ENCODE data around the gene FSTL4. TPM values are rescaled to one million over a fixed set of nuclear protein-coding genes. Genes with fewer than 3 reads are reported as not detected.

FSTL4 gene
- total RNA-seq, 1 experiment from 2014 or later, result 14.3 TPM

DNA sequence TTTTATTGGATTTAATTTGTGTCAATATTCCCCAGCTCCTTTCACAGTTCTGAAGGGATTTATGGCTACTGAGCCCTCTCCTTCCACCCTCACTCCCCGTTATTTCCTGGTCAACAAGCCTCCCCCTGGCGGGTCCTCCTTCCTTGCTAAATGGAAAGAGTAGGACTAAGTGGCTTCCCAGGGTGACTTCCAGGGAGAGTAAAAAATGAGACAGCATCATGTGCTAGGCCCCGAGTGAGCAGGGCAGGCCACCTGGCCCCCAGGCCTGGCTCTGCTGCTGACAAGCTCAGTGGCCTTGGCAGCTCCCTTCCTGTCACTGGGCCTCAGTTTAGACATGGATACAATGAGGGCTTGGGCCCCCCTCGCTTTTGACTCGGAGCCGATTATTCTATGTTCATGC lies 359.3 kb downstream of the FSTL4 start:
- DNase-seq (ENCODE audit: extremely low read depth, low read depth), result no peak

DNA sequence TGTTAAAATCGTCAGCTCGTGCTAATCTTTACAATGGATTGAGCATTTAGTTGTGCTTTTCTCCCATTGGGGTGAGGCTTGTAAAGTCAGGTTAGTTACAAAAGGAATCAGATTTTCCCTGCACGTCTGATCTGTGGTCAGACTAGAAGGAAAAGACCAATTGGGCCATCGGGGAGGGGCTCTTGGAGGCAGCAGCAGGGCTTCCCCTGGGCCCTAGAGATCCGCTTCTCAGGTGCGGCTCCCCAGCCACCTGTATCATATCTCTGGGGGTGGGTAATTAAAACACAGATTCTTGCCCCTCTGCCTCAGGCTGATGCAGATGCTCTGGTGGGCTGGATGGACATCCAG lies 360.2 kb downstream of the FSTL4 start:
- DNase-seq (ENCODE audit: extremely low read depth, low read depth), result no peak

DNA sequence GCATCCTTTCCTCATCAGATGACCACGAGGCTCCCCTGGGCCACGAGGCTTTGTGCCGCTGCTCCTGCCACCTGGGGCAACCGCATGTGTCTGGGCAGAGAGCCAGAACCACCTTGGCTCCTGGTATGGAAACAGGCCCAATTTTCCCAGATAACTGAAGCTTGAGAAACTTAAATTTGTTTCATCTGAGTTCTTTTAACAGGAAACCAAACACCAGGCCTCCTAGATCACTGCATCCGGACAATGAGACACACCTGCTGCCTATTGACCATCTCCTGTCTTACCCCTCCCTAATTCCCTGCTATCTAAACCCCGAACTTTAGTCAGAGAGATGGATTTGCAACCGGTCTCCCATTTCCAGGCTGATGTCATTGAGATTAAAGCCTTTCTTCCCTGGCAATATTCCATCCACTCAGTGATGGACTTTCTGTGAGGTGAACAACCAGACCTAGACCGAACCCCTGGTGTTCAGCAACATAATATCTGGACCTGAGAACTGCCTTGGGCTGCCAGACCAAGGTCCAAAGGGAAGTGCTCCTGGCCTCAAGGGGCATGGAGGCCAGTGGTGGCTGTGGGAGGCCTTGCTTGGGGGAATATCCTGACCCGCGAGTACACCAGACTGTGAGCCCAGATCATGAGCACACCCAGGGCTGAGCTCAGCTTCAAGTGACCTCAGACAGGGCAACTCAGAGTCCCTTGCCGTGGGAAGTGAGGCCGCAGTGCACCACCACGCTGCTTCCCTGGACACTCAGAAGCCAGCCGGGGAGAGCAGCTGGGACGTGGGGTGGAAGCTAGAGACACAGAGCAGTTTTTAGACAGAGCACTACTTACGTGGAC lies 360.8 kb downstream of the FSTL4 start:
- DNase-seq (ENCODE audit: extremely low read depth, low read depth), result no peak

DNA sequence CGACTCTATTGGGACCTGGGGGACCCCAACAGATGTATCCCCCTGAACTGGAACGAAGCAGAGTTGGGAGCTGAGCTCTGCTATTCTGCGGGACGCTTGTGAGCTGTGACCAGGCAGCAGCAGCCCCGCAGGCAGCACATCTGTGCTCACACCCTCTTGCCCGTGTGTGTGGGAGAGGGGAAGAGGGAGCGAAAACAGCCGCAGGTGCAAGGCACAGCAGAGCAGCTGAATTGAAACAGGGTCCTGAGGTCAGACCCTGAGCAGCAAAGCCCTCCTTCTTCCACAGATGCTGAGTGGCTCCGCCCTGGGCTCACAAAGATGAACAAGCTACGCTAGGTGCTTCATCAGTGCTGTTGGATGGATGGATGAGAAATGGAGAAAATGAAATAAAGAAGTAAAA lies 361.8 kb downstream of the FSTL4 start:
- no peak for DNase-seq (ENCODE audit: extremely low read depth, low read depth)

DNA sequence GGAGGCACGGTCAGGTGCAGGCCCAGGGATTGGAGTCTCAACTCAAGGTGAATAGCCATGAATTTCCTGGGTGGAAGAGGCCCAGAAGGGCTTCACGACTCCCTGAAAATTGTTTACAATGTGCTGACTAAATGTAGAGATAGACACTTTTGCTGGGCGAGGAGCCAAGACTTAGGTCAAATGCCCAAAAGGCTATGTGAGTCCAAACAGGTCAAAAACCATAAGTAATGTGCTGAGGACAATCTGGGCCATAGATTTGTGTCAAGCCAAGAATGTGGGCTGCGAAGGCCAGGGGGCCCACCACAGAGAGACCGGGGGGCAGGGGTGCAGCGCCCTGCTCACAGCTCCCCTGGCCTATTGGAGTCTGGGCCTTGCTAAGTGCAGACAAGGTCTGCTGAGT lies 362.7 kb downstream of the FSTL4 start:
- no peak for DNase-seq (ENCODE audit: extremely low read depth, low read depth)

DNA sequence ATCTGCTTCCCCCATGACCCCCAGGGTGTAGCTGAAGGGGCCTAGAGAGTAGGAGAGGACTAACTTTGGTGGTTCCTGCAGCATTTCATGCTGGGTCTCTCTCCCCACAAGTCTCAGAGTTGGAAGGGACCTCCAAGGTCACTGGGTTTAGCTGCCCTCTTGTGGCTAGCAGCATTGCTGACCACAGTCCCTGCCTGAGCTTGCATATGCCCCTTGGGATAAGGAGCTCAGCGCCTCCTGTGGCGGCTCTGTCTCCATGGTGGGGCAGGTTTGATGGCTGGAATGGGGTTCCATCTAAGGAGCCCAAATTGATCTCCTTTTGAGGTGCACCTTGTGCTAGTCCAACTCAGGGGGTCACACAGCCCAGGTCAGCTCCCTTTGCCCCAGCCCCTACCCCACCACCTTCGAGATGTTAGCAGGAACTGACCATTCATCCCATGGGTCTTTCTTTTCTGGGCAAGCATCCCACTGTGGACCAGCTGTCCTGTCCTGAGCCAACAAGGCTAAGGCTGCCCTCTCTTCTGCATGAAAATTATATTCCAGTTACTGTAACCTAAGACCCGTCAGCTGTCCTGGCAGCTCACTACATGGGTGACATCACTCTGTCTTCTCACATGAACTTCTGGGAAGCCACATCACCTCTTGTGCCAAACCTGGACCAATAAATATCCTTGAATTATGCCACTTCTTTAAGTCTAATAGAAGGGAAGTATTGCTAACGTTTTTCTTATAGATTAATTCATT lies 364.3 kb downstream of the FSTL4 start:
- DNase-seq (ENCODE audit: extremely low read depth, low read depth), result peak; percentile 69

DNA sequence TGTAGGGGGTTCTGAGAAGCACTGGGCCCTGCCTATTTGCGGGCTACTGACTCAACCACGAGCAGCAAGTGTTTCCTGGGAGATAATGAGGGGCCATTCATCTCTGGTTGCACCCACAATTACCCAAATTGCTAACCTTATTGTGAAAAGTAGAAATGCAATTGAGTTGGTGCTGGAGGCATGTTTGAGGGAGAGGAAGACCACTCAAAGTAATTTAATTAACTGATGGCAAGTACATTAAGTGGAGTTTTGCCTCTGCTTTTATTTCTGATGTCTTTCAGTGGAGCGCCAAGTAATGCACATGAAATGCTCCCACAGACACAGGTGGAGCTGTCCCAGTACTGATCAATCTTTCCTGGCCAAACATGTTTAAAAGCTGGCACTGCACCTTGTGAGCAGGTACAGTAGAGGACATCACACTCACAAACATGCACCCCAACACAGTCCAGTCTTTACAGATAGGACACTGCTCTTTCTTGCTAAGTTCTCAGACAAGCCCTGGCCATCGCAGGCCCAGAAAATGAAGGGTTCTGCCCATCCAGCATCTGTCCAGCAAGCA lies 365.1 kb downstream of the FSTL4 start:
- no peak for DNase-seq (ENCODE audit: extremely low read depth, low read depth)

DNA sequence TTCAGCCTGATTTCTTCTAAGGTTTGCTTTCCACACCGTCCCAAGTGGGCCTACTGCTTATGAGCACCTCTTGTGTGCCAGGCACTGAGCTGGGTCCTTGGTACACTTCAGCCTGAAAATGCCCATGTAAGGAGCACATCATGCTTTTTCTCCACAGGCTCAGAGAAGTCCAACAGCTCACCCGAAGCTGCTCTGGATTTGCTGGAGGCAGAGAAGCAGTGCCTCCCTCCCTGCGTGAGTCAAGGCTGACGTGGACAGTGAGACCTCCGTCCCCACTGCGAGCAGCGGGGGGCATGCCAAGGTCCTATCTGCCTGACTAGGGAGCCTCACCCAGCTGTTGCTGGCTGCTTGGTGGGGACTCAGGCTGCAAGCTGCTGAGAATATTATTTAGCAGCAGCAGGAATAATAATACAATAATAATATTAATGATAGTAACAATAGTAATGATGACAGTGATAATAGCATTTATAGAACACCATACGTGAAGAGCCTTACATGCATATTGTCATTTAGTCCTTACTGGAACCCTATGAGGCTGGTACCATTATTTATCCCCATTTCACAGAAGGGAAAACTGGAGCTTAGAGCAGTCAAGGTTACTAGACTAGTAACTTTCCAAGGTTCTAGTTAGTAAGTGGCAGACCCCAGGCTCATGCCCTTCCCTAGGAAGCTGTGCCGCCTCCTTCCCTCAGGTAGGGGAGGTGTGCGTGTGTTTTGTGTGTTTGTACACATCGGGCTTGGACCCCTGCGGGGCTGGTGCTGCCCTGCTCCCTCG lies 365.8 kb downstream of the FSTL4 start:
- no peak for DNase-seq (ENCODE audit: extremely low read depth, low read depth)

DNA sequence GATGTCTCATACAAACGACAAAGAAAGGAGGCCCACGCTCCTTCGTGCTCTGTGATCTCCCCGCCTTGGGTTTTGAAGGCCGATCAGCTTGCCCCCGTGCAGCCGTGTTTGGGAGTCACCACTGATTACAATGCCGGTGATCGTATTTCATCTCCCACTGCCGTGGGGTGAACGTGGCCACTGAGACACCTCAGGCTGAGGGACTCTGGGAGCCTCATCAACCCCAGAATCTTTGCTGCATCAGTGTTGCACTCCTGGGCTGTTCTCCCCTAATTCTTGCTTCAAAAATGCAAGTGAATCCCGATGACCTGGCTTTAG lies 366.3 kb downstream of the FSTL4 start:
- no peak for DNase-seq (ENCODE audit: extremely low read depth, low read depth)

DNA sequence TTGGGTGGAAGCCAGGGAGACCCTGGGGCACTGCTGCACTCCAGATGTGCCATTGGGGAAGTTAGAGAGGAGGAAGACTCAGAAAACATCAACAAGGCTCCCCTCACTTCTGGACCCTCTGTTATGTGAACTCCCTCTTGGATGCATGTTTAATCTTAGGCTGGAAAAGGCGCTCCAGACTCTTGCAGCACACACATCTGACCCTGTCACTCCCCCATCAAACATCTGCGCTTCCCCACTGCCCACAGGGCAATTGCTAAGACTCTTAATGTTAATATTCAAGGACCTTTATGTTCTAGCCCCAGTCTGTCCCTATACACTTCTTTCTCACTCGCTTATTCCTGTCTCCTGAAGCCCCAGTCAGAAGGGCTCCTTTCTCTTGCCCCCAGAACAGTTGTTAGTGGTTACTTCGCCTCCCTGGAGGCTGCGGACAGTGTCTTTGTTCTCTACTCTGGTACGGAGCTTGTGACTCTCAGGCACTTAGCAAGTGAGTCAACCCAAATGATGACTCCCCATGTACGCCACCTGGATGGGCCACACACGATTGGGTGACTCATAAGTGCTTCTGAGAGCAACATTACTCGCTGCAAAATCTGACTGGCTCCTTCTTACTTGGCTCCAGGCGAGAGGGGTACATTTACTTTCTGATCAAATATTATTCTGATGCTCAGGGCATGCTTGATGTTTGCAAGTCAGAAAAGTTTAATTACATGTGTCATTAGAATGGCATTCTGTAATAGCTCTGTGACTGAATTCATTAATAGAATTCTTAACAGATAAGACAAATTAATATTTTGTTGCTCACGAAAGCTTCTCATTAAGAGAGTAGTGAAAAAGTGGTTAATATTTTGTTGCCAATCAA lies 366.9 kb downstream of the FSTL4 start:
- peak; percentile 64 for DNase-seq (ENCODE audit: extremely low read depth, low read depth)

DNA sequence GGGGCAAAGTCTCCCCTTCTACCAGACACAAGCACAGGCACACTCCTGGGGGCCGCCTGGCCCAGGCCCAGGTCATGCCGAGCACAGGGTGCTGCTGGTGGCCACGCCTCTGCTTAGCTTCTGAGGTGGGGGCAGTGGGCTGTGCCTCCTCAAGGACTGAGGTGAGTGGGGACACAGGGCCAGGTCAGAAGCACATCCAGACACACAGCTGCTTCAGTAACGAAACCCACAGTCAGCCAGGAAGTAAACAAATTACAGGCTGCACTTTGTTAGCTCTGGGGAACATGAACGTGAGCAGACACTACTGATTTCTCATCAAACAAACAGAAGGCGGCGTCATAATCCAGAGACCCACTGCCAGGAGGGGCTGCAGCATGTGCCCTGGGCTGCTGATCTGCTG lies 368.1 kb downstream of the FSTL4 start:
- DNase-seq (ENCODE audit: extremely low read depth, low read depth), result no peak

DNA sequence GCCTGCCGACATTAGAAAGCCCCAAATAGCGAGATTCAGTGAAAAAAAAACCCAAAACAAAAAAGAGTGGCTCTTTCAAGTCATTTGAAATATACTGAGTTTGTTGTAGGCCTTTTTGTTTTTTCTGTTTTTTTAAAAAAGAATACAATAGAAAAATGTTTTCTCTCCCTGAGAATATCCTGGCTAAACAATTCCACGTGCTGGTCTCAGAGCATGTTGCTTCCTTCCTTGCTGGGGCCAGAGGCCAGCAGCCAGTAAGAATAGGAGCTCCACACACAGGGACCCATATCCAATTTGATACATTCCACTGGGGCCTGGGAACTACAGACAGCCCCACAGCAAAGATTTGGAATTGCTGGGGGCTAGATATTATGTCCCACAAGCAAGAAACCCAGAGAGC lies 369.1 kb downstream of the FSTL4 start:
- no peak for DNase-seq (ENCODE audit: extremely low read depth, low read depth)

DNA sequence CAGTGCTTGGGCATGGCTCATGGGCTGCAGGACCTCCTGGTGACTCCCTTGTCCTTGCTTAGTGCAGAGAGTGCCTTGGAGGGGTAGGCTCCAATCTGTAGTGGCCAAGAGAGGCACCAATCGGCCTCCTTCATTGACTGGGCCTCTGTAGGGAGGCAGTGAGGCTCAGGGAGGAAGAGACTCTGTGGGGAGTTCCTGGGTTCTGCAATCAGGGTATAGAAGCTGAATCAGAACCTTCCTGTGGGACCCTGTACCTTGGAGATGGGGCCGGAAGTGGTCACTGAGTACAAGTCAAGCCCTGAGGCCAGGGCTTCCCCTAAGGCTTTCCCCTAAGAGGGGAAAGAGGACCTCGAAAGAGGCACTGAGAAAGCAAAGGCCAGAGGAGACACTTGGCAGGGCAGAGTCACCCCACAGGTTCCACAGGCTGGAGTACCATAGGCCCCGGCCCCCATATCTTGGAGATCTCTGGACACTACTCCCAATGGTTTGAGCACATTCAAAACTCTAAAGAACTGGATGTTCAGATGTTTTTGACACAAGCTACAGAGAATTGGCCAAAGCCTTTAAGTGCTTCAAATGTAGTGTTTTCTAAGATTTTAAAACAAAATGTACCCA lies 370.0 kb downstream of the FSTL4 start:
- no peak for DNase-seq (ENCODE audit: extremely low read depth, low read depth)

DNA sequence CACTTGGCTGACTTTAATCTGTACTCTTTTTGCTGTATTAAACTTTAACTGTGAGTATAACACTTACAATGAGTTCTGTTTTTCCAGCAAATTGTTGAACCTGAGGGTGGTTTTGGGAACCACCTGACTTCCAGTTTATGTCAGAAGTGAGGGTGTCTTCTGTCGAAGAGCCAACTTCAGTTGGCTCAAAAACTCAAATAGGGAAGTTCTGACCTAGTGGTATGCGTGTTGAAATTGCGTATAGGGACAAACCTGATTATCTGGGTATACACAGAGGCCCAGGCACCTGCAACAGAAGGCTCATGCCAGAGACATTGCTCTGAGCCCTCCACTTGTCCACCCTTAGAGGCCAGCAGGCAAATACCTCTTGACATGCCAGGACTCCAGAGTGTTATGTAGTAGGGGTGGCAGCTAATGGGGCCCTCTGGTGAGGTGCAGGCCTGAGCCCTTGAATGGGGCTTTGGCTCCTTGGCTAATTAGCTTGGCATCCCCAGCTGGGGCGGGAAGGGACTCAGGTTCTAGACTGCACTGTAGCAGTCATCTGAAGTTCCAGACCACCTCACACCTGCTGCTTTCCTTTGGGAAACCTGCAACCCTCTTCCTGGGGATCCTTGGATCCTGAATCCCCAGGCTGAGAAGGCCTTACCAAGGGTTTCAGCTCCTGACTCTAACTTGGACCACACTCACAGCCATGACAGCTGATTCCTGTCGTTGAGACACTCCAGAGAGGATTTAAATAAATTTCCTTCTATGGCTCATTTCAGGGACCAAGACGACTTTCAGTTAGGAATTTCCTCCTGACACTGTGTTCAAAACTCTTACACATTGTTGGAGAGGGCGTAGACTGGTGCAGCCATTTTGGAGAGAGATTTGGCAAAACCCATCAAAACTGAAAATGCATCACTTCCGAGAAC lies 370.9 kb downstream of the FSTL4 start:
- no peak for DNase-seq (ENCODE audit: extremely low read depth, low read depth)

DNA sequence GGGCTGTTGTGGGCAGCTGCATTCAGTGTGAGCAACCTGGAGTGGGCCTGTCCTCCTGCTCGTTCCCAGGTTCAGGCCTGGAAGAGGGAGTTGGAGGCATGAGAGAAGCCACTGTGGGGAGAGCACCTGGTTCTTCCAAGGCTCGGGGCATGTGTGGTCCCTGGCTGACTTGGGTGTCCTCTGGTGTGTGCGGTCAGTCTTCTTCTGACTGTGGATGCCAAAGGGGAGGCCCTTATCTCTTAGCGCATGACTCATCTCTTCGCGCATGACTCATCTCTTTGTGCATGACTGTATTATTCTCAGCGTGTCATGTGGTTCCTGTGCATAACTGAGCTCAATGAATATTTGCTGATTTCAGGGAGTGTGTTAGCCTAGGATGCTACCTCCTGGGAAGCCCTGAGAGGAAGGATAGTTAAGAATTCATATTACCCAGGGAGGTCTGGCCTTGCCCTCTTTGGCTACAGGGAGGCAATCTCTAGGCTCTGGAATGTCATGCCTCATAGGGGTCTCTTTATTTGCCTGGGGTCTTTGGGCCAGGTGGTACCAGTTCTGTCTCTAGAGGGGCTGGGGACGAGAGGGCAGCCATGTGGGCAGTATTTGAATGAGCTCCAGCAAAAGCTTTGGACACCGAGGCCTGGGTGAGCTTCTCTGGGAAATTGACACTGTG lies 371.8 kb downstream of the FSTL4 start:
- peak; percentile 93 for DNase-seq (ENCODE audit: extremely low read depth, low read depth)

DNA sequence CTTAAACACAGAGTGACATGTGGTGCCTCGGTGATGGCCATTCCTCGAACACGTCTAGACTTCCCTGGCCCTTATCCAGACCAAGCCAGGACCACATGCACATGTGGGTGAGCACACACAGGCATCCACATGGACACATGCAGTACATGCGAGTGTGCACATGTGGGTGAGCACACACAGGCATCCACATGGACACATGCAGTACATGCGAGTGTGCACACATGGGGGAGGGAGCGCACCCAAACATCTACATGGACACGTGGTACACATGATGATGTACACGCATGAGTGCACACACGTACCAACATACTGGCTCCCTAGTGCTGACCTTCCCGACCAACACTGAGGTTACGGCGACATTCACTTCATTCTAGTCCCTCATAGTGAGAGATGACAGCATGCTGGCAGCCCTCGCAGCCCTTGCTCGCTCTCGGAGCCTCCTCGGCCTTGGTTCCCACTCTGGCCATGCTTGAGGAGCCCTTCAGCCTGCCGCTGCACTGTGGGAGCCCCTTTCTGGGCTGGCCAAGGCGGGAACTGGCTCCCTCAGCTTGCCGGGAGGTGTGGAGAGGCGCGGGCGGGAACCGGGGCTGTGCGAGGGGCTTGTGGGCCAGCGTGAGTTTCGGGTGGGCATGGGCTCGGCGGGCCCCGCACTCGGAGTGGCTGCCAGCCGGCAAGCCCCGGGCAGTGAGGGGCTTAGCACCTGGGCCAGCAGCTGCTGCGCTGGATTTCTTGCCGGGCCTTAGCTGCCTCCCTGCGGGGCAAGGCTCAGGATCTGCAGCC lies 373.7 kb downstream of the FSTL4 start:
- DNase-seq (ENCODE audit: extremely low read depth, low read depth), result no peak

DNA sequence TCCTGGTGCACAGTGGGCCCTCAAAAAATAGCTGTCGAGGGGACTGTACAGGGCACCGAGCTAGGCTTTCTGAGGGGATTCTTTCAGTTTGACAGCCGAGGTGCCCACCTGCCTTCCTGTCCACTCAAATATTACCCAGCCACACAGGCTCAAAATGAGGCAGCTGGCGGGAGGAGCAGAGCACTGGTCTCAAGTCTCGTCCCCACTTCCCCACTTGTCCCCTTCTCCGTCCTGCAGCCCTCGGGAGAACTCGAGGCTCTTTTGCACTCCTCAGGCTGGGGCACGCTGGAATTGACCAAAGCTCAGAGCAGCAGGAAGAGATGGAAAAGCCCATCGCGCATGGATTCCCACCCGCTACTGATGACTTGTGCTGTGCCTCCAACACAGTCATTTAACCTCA lies 375.4 kb downstream of the FSTL4 start:
- no peak for DNase-seq (ENCODE audit: extremely low read depth, low read depth)

DNA sequence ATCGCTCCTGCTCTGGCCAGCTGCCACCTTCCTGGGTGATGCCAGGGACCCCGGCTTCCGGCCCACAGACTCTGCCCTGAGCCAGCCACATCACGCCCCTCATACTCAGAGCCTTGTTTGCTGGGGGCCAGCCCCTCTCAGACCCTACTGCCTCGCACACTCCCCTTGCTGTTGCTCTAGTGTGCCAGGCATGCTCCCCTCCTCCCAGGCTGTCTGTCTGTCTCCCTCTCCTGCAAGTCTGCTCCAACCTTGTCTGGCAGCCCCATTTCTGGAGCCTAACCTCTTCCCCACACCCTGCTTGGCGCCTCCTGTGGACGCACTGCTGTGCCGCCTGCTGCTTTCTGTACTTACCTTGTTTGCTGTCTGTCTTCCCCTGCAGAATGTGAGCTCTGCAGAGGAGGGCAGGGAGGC lies 375.8 kb downstream of the FSTL4 start:
- no peak for DNase-seq (ENCODE audit: extremely low read depth, low read depth)
